ENCODE data around the gene SCAP. TPM values are rescaled to one million over a fixed set of nuclear protein-coding genes. Genes with fewer than 3 reads are reported as not detected.

The SCAP gene
- total and polyA plus RNA-seq, 2 of the 13 experiments (the other 11 are each of a cell fraction or from before 2014, with no cell fraction given) = 40.4 to 53.3 TPM

GRCh38 chr3:47380601-47381316 is 95.0 kb downstream of the SCAP start, which contains the start of gene PTPN23 (continued):
- TF ChIP-seq ZNF816 (CRISPR knock-in tag; IDR thresholded peaks at IDR 0.05; ENCODE audit: borderline replicate concordance) (peak; percentile 75; the same call in 1 of the 2 replicates), ASH2L (IDR thresholded peaks at IDR 0.05; ENCODE audit: insufficient read length, low read depth, low read length) (peak; percentile 72), ZNF30 (CRISPR knock-in tag; IDR thresholded peaks at IDR 0.05) (peak; percentile 74; the same call in 1 of the 2 replicates), PHB2 (IDR thresholded peaks at IDR 0.05; ENCODE audit: partially characterized antibody) (no peak), ZNF607 (CRISPR knock-in tag; IDR thresholded peaks at IDR 0.05; ENCODE audit: borderline replicate concordance) (peak; percentile 63), ZNF33B (CRISPR knock-in tag; IDR thresholded peaks at IDR 0.05) (0 out of 2 replicates have a peak, but pooled peaks have one; percentile 34), ZNF235 (CRISPR knock-in tag; IDR thresholded peaks at IDR 0.05; ENCODE audit: borderline replicate concordance) (peak; percentile 67; the same call in 1 of the 2 replicates), SMAD1 (CRISPR knock-in tag; IDR thresholded peaks at IDR 0.05; ENCODE audit: borderline replicate concordance, low read depth) (0 out of 2 replicates have a peak, but pooled peaks have one; percentile 60), ZFP36L2 (CRISPR knock-in tag; IDR thresholded peaks at IDR 0.05) (no peak), HHEX (CRISPR knock-in tag; IDR thresholded peaks at IDR 0.05) (no peak), JUNB (CRISPR knock-in tag; IDR thresholded peaks at IDR 0.05; ENCODE audit: borderline replicate concordance) (no peak), SMAD3 (CRISPR knock-in tag; IDR thresholded peaks at IDR 0.05) (no peak), KDM4B (CRISPR knock-in tag; IDR thresholded peaks at IDR 0.05) (no peak), ZNF530 (CRISPR knock-in tag; IDR thresholded peaks at IDR 0.05; ENCODE audit: low read depth) (no peak), ZNF431 (CRISPR knock-in tag; IDR thresholded peaks at IDR 0.05; ENCODE audit: borderline replicate concordance, low read depth) (peak; percentile 35; the same call in 1 of the 2 replicates), TMF1 (CRISPR knock-in tag; IDR thresholded peaks at IDR 0.05; ENCODE audit: low read depth) (peak; percentile 67; the same call in 1 of the 2 replicates), ZNF333 (CRISPR knock-in tag; IDR thresholded peaks at IDR 0.05; ENCODE audit: borderline replicate concordance) (peak; percentile 65; the same call in 1 of the 2 replicates), ZNF468 (CRISPR knock-in tag; IDR thresholded peaks at IDR 0.05) (0 out of 2 replicates have a peak, but pooled peaks have one; percentile 81), ZNF44 (CRISPR knock-in tag; IDR thresholded peaks at IDR 0.05) (no peak; the same call in 1 of the 2 replicates), ZNF792 (CRISPR knock-in tag; IDR thresholded peaks at IDR 0.05) (peak; percentile 38; the same call in 1 of the 2 replicates), PHF20 (CRISPR knock-in tag; IDR thresholded peaks at IDR 0.05) (peak; percentile 76), ZNF24 (IDR thresholded peaks at IDR 0.05) (no peak), ZNF782 (CRISPR knock-in tag; IDR thresholded peaks at IDR 0.05; ENCODE audit: borderline replicate concordance) (0 out of 2 replicates have a peak, but pooled peaks have one; percentile 59)
- TF ChIP-seq, protein P1, sequence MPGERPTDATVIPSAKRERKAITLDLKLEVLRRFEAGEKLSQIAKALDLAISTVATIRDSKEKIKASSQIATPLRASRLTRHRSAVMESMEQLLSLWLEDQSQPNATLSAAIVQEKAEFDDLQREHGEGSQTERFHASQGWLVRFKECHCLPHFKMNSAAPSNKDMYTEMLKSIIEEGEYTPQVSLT (CRISPR knock-in tag; IDR thresholded peaks at IDR 0.05; ENCODE audit: borderline replicate concordance, low read depth) = no peak; the same call in 1 of the 2 replicates
- TF ChIP-seq, protein P2, sequence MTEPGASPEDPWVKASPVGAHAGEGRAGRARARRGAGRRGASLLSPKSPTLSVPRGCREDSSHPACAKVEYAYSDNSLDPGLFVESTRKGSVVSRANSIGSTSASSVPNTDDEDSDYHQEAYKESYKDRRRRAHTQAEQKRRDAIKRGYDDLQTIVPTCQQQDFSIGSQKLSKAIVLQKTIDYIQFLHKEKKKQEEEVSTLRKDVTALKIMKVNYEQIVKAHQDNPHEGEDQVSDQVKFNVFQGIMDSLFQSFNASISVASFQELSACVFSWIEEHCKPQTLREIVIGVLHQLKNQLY (CRISPR knock-in tag; IDR thresholded peaks at IDR 0.05) = peak; percentile 69
- TF ChIP-seq, protein P3, sequence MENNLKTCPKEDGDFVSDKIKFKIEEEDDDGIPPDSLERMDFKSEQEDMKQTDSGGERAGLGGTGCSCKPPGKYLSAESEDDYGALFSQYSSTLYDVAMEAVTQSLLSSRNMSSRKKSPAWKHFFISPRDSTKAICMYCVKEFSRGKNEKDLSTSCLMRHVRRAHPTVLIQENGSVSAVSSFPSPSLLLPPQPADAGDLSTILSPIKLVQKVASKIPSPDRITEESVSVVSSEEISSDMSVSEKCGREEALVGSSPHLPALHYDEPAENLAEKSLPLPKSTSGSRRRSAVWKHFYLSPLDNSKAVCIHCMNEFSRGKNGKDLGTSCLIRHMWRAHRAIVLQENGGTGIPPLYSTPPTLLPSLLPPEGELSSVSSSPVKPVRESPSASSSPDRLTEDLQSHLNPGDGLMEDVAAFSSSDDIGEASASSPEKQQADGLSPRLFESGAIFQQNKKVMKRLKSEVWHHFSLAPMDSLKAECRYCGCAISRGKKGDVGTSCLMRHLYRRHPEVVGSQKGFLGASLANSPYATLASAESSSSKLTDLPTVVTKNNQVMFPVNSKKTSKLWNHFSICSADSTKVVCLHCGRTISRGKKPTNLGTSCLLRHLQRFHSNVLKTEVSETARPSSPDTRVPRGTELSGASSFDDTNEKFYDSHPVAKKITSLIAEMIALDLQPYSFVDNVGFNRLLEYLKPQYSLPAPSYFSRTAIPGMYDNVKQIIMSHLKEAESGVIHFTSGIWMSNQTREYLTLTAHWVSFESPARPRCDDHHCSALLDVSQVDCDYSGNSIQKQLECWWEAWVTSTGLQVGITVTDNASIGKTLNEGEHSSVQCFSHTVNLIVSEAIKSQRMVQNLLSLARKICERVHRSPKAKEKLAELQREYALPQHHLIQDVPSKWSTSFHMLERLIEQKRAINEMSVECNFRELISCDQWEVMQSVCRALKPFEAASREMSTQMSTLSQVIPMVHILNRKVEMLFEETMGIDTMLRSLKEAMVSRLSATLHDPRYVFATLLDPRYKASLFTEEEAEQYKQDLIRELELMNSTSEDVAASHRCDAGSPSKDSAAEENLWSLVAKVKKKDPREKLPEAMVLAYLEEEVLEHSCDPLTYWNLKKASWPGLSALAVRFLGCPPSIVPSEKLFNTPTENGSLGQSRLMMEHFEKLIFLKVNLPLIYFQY (CRISPR knock-in tag; IDR thresholded peaks at IDR 0.05; ENCODE audit: borderline replicate concordance) = peak; percentile 26

Data from HepG2 (cell line).